ENCODE data around the gene PCBP4.
A peak's percentile ranks its signal among the peaks of the same experiment; 100 is the strongest.

DNA sequence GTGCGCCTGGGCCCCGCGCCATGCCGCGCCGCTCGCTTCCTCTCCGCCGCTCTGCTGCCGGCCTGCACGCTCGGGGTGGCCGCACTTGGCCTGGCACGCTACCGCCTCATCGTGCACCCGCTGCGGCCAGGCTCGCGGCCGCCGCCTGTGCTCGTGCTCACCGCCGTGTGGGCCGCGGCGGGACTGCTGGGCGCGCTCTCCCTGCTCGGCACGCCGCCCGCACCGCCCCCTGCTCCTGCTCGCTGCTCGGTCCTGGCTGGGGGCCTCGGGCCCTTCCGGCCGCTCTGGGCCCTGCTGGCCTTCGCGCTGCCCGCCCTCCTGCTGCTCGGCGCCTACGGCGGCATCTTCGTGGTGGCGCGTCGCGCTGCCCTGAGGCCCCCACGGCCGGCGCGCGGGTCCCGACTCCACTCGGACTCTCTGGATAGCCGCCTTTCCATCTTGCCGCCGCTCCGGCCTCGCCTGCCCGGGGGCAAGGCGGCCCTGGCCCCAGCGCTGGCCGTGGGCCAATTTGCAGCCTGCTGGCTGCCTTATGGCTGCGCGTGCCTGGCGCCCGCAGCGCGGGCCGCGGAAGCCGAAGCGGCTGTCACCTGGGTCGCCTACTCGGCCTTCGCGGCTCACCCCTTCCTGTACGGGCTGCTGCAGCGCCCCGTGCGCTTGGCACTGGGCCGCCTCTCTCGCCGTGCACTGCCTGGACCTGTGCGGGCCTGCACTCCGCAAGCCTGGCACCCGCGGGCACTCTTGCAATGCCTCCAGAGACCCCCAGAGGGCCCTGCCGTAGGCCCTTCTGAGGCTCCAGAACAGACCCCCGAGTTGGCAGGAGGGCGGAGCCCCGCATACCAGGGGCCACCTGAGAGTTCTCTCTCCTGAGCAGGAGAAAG lies 11.1 kb downstream of the PCBP4 start:
- TF ChIP-seq, protein P1, sequence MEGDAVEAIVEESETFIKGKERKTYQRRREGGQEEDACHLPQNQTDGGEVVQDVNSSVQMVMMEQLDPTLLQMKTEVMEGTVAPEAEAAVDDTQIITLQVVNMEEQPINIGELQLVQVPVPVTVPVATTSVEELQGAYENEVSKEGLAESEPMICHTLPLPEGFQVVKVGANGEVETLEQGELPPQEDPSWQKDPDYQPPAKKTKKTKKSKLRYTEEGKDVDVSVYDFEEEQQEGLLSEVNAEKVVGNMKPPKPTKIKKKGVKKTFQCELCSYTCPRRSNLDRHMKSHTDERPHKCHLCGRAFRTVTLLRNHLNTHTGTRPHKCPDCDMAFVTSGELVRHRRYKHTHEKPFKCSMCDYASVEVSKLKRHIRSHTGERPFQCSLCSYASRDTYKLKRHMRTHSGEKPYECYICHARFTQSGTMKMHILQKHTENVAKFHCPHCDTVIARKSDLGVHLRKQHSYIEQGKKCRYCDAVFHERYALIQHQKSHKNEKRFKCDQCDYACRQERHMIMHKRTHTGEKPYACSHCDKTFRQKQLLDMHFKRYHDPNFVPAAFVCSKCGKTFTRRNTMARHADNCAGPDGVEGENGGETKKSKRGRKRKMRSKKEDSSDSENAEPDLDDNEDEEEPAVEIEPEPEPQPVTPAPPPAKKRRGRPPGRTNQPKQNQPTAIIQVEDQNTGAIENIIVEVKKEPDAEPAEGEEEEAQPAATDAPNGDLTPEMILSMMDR (IDR thresholded peaks at IDR 0.05): peak in 6 of 7 experiments; percentile 20 to 50 (median 36)
- TF ChIP-seq POLR2A (IDR thresholded peaks at IDR 0.05): peak in 2 of 3 donors; percentile 7 to 8

All from body of pancreas (tissue), 4 donors.